Measurements from ENCODE around the gene EYS.

DNA sequence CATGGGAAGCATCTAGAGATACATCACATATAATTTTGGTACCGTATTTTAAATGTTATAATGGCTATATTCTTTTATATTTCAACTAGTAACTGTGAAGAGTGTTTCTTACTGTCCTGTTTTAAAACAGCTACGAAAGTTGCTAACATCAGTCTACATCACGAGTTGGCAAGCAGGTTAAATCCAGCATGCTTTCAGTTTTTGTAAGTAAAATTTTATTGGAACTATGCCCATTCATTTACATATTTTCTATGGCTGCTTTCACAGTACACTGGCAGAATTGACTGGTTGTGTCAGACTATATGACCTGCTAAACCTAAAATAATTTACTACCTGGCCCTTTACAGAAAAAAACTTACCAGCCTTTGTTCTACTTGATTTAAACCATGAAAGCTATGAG, 1593.3 kb downstream of the EYS start:
- TF ChIP-seq, protein P1, sequence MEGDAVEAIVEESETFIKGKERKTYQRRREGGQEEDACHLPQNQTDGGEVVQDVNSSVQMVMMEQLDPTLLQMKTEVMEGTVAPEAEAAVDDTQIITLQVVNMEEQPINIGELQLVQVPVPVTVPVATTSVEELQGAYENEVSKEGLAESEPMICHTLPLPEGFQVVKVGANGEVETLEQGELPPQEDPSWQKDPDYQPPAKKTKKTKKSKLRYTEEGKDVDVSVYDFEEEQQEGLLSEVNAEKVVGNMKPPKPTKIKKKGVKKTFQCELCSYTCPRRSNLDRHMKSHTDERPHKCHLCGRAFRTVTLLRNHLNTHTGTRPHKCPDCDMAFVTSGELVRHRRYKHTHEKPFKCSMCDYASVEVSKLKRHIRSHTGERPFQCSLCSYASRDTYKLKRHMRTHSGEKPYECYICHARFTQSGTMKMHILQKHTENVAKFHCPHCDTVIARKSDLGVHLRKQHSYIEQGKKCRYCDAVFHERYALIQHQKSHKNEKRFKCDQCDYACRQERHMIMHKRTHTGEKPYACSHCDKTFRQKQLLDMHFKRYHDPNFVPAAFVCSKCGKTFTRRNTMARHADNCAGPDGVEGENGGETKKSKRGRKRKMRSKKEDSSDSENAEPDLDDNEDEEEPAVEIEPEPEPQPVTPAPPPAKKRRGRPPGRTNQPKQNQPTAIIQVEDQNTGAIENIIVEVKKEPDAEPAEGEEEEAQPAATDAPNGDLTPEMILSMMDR (conservative IDR thresholded peaks at IDR 0.05; ENCODE audit: low read length) = no peak
- TF ChIP-seq EZH2phosphoT487 (IDR thresholded peaks at IDR 0.05; ENCODE audit: borderline replicate concordance) = no peak

All from Loucy (cell line).